Prostate gland (tissue), 2 donors: ENCODE results near the gene SMIM41. TPM values are rescaled to one million over a fixed set of nuclear protein-coding genes. Genes with fewer than 3 reads are reported as not detected.
A peak's percentile ranks its signal among the peaks of the same experiment; 100 is the strongest.

ENCODE experiments used
- DNase-seq: peaks from one replicate; pipeline ENCODE4 v3.0.0-alpha.2; 2019; ENCODE audit warnings: low spot score
- H3K27ac ChIP-seq, 2 donors: fragments of 200-600 bp; sonication (generic); 2 replicates each; pipeline ENCODE4 v1.5.1; 2017 to 2019
- H3K27me3 ChIP-seq: fragments of 200-600 bp; sonication (generic); replicated peaks from 2 replicates; pipeline ENCODE4 v1.5.1; 2019; ENCODE audit not compliant: insufficient read depth
- H3K36me3 ChIP-seq, 2 donors: fragments of 200-600 bp; sonication (generic); 1 replicate in 1 of 2; 2 replicates in 1 of 2; pipeline versions ENCODE4 v1.5.1 to v1.8.1; 2017 to 2019
- H3K4me1 ChIP-seq: fragments of 200-600 bp; sonication (generic); replicated peaks from 2 replicates; pipeline ENCODE4 v1.5.1; 2019
- H3K4me3 ChIP-seq, 2 donors: fragments of 200-600 bp; sonication (generic); 2 replicates each; pipeline ENCODE4 v1.5.1; 2017 to 2019
- H3K9me3 ChIP-seq: fragments of 200-600 bp; sonication (generic); 2 replicates; pipeline ENCODE4 v1.5.1; 2017
- CTCF ChIP-seq, 4 experiments: fragments of 200-600 bp in 2 of 4; fragments of 450-650 bp in 2 of 4; sonication (generic) in 2 of 4; IDR thresholded peaks; 1 replicate in 3 of 4; 2 replicates in 1 of 4; pipeline ENCODE4 v1.5.1; 2016 to 2019; ENCODE audit warnings: antibody characterized with exemption in 4 of 4, mild to moderate bottlenecking in 2 of 4, moderate library complexity in 2 of 4
- POLR2A ChIP-seq: fragments of 450-650 bp; IDR thresholded peaks from one replicate; pipeline ENCODE4 v1.6.1; 2016; ENCODE audit warnings: antibody characterized with exemption, mild to moderate bottlenecking
- POLR2AphosphoS5 ChIP-seq: sonication (generic); formaldehyde crosslinking; IDR thresholded peaks from one replicate; pipeline ENCODE4 v1.6.1; 2017; ENCODE audit warnings: antibody characterized with exemption
- WGBS: methylation state at CpG from one replicate; pipeline ENCODE4 v1.1.5; 2018; 5-methylcytosine and 5-hydroxymethylcytosine counted together
- intact Hi-C: fragments of 100-400 bp; cut with DNase I; formaldehyde crosslinking; loops from one replicate; pipeline ENCODE4 v1.14.2; 2022
- total RNA-seq, 2 donors: library from RNA; depleted of rRNA; stranded (reverse); fragments of >200 nt; gene quantifications; one replicate each; pipeline ENCODE4 v1.1.0, GENCODE V29; 2016

SMIM41 gene
- total RNA-seq, 2 donors from 2014 or later, result 7.5 to 30.2 TPM

DNA sequence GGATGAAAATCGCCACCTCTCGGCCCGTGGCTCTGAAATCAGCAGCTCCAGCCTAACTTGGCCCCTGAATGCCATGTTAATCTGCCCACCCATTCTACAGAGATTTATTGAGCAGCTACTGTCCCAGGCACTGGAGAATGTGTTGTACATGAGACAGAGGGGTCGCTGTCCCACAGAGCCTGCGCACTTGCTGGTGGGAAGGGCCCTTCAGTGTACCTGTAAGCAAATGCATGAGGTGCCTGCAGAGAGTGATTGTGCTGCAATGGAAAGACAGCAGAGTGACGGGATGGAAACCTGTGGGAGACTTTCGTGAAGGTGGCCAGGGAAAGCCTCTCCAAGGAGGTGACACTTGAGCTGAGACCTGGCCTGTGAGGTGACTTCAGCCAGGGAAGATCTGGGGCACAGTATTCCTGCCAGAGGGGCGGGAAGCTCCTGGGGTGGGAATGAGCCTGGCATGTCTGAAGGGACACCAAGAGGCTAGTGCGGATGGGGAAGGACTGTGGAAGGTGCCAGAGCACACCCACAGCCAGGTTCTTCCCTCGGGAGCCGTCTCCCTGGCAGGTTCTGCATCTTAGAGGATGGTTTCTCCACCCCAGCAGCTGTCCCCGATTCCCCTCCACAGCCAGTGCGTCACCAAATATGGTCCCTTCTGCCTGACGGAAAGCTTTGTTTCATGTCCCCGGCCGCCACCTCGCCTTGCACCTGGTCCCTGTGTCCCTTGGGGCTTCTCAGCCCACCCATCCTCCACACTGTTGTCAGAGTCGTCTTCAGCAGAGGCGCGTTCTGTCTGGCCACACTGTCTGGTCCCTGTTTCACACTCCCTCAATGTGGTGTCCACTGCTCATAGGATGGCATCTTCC lies 8.7 kb downstream of the SMIM41 start:
- no peaks in the 10 kb centered on the region for H3K27me3 ChIP-seq
- no peak for DNase-seq
- intact Hi-C loops, result no loop called here
- H3K36me3 ChIP-seq, result no peaks in the 10 kb centered on the region
- H3K4me1 ChIP-seq, result peaks cover 10% of the 10 kb centered on the region
- H3K4me3 ChIP-seq, result no peak overlapping the region
- 78% methylated on average over 20 of the region's 20 CpGs for WGBS
- peak overlapping the region; percentile 71 to 88 for H3K27ac ChIP-seq
- H3K9me3 ChIP-seq, result no peaks in the 10 kb centered on the region
- TF ChIP-seq CTCF (IDR thresholded peaks at IDR 0.05) (no peak), POLR2A (no peak), POLR2AphosphoS5 (no peak)

DNA sequence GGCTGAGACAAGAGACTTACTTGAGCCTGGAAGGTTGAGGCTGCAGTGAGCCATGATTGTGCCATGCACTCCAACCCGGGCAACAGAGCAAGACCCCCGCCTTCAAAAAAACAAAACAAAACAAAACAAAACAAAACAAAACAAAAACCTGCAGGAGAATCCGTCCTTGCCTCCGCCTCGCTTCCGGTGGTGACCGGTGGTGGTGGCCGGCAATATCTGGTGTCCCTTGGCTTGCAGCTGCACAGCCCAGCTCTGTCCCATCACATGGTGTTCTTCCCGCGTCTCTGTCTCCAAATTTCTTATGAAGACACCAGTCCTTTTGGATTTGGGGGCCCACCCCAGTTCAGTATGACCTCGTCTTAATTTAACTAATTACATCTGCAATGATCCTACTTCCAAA lies 10.0 kb downstream of the SMIM41 start:
- TF ChIP-seq POLR2AphosphoS5 (no peak), POLR2A (no peak), CTCF (IDR thresholded peaks at IDR 0.05) (no peak)
- Histone ChIP-seq H3K4me3 (no peak overlapping the region), H3K27me3 (no peaks in the 10 kb centered on the region), H3K36me3 (no peaks in the 10 kb centered on the region), H3K27ac (peak overlapping the region in 1 of 2 donors; percentile 88), H3K4me1 (peaks cover 6% of the 10 kb centered on the region), H3K9me3 (no peaks in the 10 kb centered on the region)
- no peak for DNase-seq
- intact Hi-C loops, result no loop called here
- 94% methylated on average over 11 of the region's 11 CpGs for WGBS

- TF ChIP-seq POLR2A (no peak), POLR2AphosphoS5 (no peak), CTCF (IDR thresholded peaks at IDR 0.05) (no peak)
- Histone ChIP-seq H3K27me3 (no peaks in the 10 kb centered on the region), H3K27ac (no peak overlapping the region), H3K4me1 (peaks cover 6% of the 10 kb centered on the region), H3K9me3 (no peaks in the 10 kb centered on the region), H3K4me3 (no peak overlapping the region), H3K36me3 (no peaks in the 10 kb centered on the region)
- intact Hi-C loops, result no loop called here
- WGBS, result 85% methylated on average over 10 of the region's 10 CpGs
- DNase-seq, result no peak
These were observed 10.8 kb downstream of the SMIM41 start for GRCh38 chr12:52090291-52090690.

DNA sequence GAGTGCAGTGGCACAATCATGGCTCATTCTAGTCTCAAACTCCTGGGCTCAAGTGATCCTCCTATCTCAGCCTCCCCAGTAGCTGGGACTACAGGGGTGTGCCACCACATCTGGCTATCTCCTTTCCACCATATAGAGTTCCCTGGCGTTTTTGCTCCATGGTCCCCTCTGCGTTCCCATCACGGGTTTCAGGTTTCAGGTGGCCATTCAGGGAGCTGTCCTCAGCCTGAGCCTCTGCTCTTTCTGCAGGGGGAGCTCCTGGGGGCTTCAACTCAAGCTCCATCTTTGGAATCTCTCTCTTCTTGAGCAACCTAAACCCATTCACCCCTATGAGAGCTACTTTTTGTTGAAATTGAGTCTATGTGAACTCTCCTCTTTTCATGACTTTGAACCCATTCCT lies 11.6 kb downstream of the SMIM41 start:
- no peak overlapping the region for H3K27ac ChIP-seq
- H3K4me3 ChIP-seq, result no peak overlapping the region
- H3K4me1 ChIP-seq, result peaks cover 6% of the 10 kb centered on the region
- H3K9me3 ChIP-seq, result no peaks in the 10 kb centered on the region
- TF ChIP-seq POLR2AphosphoS5 (no peak), CTCF (IDR thresholded peaks at IDR 0.05) (no peak), POLR2A (no peak)
- no peaks in the 10 kb centered on the region for H3K36me3 ChIP-seq
- no peaks in the 10 kb centered on the region for H3K27me3 ChIP-seq
- DNase-seq, result no peak
- WGBS, result 25% methylated on average over 3 of the region's 3 CpGs
- intact Hi-C loops, result no loop called here

GRCh38 chr12:52091869-52092268 lies 12.4 kb downstream of the SMIM41 start:
- TF ChIP-seq POLR2AphosphoS5 (no peak), POLR2A (no peak), CTCF (IDR thresholded peaks at IDR 0.05) (no peak)
- Histone ChIP-seq H3K4me1 (peaks cover 4% of the 10 kb centered on the region), H3K27me3 (no peaks in the 10 kb centered on the region), H3K4me3 (no peak overlapping the region), H3K36me3 (no peaks in the 10 kb centered on the region), H3K9me3 (no peaks in the 10 kb centered on the region), H3K27ac (peak overlapping the region; percentile 47 to 60)
- DNase-seq, result no peak
- WGBS, result 37% methylated on average over 8 of the region's 8 CpGs
- intact Hi-C loops, result no loop called here
